ENCODE data around the gene SDHAF3. TPM values are rescaled to one million over a fixed set of nuclear protein-coding genes. Genes with fewer than 3 reads are reported as not detected.
"Not testable (repeated sequence)": the region's sequence is repeated elsewhere in the genome, so short reads cannot be mapped to it uniquely, and the experiment has no call there.

The SDHAF3 gene
- 10 to 100 TPM in 1 of 6 donors, 1 to 10 TPM in 5; 2.1 to 10.3 (median 7.6) TPM for total RNA-seq

DNA sequence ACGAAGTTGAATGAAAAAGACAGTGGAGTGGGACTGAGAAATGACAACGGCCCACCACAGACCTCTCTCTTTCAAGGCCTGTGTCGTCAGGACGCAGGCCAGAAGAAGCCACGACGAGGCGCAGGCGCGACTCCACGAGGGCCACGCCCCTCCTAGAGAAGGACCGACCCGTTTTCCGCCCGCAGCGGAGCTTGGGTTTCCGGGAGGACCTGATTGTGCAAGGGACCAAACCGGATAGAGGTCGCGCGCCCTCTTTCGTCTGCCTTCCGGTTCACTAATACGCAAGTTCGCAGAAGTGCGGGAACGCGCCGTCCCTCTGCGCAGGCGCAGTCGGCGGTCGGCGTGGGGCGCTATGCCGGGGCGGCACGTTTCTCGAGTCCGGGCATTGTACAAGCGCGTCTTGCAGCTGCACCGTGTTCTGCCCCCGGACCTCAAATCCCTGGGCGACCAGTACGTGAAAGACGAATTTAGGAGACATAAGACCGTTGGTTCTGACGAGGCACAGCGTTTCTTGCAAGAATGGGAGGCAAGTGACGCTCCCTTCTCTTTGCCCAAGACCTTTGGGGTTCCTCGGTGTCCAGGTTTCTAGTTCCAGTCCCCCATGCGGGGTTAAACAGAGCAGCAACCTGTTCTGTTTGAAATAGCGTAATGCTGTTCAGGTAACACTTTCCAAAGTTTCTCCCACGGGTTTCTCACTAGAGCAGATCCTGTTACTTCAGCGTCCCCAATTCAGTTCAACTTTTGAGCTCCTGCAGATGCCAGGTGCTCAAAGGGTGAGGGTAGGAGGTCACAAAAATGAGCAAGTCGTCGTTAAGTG lies at the start of gene SDHAF3:
Gene SDHAF3, plus strand, starts transcription at position 327 of the 817 bp plus-strand sequence. Its CDS starts 26 bp downstream, at position 353.
- Histone ChIP-seq H3K27me3 (no peaks in the 10 kb centered on the region), H3K36me3 (no peaks in the 10 kb centered on the region), H3K27ac (peak within 1 kb of the TSS; percentile 71 to 86 (median 82)), H3K9me3 (no peaks in the 10 kb centered on the region), H3K4me3 (peak within 1 kb of the TSS; percentile 37 to 81 (median 72)), H3K4me1 (peaks cover 0 to 19% (median 4%) of the 10 kb centered on the region in 4 donors)
- ATAC-seq (ENCODE audit: low FRiP score in 2 of 2) (peak; percentile 99), DNase-seq (peak; percentile 97 to 99)
- WGBS, 2 donors = 1% methylated on average over 37 to 46 of the region's 59 CpGs
- TF ChIP-seq POLR2AphosphoS5 (IDR thresholded peaks at IDR 0.05) (peak; percentile 88 to 92), EP300 (IDR thresholded peaks at IDR 0.05) (peak in 2 of 4 donors; percentile 45 to 89), POLR2A (IDR thresholded peaks at IDR 0.05) (peak in 3 of 4 donors; percentile 22 to 84 (median 35))
- TF ChIP-seq, protein P1, sequence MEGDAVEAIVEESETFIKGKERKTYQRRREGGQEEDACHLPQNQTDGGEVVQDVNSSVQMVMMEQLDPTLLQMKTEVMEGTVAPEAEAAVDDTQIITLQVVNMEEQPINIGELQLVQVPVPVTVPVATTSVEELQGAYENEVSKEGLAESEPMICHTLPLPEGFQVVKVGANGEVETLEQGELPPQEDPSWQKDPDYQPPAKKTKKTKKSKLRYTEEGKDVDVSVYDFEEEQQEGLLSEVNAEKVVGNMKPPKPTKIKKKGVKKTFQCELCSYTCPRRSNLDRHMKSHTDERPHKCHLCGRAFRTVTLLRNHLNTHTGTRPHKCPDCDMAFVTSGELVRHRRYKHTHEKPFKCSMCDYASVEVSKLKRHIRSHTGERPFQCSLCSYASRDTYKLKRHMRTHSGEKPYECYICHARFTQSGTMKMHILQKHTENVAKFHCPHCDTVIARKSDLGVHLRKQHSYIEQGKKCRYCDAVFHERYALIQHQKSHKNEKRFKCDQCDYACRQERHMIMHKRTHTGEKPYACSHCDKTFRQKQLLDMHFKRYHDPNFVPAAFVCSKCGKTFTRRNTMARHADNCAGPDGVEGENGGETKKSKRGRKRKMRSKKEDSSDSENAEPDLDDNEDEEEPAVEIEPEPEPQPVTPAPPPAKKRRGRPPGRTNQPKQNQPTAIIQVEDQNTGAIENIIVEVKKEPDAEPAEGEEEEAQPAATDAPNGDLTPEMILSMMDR (IDR thresholded peaks at IDR 0.05) = peak in 4 of 6 experiments; percentile 6 to 26 (median 18)

DNA sequence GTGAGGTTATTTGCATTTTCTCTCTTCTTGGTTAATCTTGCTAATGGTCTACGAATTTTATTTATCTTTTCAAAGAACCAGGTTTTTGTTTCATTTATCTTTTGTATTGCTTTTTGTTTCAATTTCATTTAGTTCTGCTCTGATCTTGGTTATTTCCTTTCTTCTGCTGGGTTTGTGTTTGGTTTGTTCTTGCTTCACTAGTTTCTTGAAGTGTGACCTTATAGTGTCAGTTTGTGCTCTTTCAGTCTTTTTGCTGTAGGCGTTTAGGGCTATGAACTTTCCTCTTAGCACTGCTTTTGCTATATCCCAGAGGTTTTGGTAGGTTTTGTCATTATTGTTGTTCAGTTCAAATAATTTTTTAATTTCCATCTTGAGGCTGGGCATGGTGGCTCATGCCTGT lies 45.5 kb upstream of the SDHAF3 start:
- not testable (repeated sequence) for H3K4me3 ChIP-seq; H3K4me1 ChIP-seq; H3K27me3 ChIP-seq; DNase-seq; H3K36me3 ChIP-seq; H3K9me3 ChIP-seq; ATAC-seq (ENCODE audit: low FRiP score in 2 of 2); H3K27ac ChIP-seq
- WGBS, 2 donors = 64 to 73% methylated on average over 2 of the region's 2 CpGs

DNA sequence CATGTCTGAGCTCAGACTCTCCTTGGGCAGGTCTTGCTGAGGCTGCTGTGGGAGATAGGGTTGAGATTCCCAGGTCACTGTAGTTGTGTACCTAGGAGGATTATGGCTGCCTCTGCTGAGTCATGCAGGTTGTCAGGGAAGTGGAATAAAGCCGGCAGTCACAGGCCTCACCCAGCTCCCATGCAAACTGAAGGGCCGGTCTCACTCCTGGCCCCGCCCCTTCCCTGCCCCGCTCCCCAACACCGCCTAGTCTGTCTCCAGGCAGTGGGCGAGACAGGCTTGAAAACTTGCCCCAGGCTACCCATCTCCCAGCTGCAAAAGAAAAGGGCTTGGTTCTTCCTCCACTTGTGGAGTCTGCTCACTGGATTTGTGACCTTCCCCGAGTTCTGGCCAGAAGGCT lies 41.6 kb upstream of the SDHAF3 start:
- TF ChIP-seq EP300 (IDR thresholded peaks at IDR 0.05) (no peak), POLR2A (IDR thresholded peaks at IDR 0.05) (no peak), POLR2AphosphoS5 (IDR thresholded peaks at IDR 0.05) (no peak)
- TF ChIP-seq, protein P1 (IDR thresholded peaks at IDR 0.05) = no peak
- no peaks in the 10 kb centered on the region for H3K27me3 ChIP-seq
- peaks cover 0 to 6% (median 0%) of the 10 kb centered on the region in 4 donors for H3K9me3 ChIP-seq
- 79 to 86% methylated on average over 3 to 7 of the region's 7 CpGs for WGBS, 2 donors
- DNase-seq (no peak), ATAC-seq (ENCODE audit: low FRiP score in 2 of 2) (no peak)
- H3K36me3 ChIP-seq = no peaks in the 10 kb centered on the region
- H3K27ac ChIP-seq = no peak overlapping the region
- H3K4me3 ChIP-seq = no peak overlapping the region
- H3K4me1 ChIP-seq = no peaks in the 10 kb centered on the region

DNA sequence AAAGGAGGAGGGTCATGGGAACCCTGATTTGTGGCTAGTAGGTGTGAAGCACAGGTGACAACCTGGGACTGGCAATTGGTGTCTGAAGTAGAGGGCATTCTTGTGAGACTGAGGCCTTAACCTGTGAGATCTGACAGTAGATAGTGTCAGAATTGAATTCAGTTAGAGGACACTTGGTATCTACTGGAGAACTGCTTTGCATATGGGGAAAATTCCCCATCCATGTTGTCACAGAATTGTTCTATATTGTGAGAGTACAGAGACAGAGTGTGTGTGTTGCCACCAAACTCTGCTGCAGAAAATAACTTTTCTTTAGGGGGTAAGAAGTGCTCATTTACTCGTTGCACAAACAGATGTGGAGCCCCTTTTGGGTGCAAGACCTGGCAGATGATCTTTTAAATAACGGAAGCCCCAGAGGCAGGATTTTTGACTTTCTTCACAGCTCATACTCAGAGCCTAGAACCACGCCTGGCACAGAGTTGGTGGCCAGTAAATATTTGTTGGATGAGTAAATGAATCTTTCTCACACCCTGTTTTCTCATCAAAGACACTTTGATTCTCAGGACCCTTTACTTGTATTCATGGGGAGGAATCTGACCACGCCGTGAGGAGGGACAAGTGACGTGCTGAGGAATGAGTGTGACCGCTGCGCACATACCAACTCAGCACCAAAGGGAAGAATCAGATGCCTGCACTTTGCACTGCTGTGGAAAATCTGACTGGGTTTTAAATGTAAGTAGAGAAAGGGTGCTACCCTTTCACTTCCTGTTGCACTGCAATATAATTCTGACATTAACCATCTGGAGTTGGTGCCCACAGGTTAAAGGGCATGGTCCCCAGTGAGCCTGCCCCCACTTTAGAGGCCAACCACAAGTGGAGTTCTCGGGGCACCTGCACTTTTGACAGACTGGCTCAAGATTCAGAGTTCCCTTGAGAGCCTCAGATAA lies 39.2 kb upstream of the SDHAF3 start:
- no peak overlapping the region for H3K27ac ChIP-seq
- no peak for DNase-seq
- 62 to 67% methylated on average over 9 of the region's 9 CpGs for WGBS, 2 donors

More for the DNA sequence above, 39.2 kb upstream of the SDHAF3 start:
- no peaks in the 10 kb centered on the region for H3K36me3 ChIP-seq
- no peaks in the 10 kb centered on the region for H3K27me3 ChIP-seq
- no peak for ATAC-seq (ENCODE audit: low FRiP score in 2 of 2)
- peaks cover 0 to 6% (median 0%) of the 10 kb centered on the region in 4 donors for H3K9me3 ChIP-seq
- H3K4me3 ChIP-seq = no peak overlapping the region
- H3K4me1 ChIP-seq = no peaks in the 10 kb centered on the region
- TF ChIP-seq POLR2A (IDR thresholded peaks at IDR 0.05) (no peak), EP300 (IDR thresholded peaks at IDR 0.05) (no peak), POLR2AphosphoS5 (IDR thresholded peaks at IDR 0.05) (no peak)
- TF ChIP-seq, protein P1 (IDR thresholded peaks at IDR 0.05) = no peak
